Fibroblast of peridontal ligament (primary cell): Measurements from ENCODE around the gene CYBA.

Source experiments
- DNase-seq: peaks from one replicate; pipeline ENCODE4 v3.0.0-alpha.2; 2010; ENCODE audit errors: extremely low read depth

The CYBA gene

GRCh38 chr16:88650749-88651275 lies at the start of gene CYBA:
Gene CYBA, minus strand, starts transcription at chr16:88651053. Its CDS starts 40 bp downstream, at chr16:88651013.
- DNase-seq: peak; percentile 40

DNA sequence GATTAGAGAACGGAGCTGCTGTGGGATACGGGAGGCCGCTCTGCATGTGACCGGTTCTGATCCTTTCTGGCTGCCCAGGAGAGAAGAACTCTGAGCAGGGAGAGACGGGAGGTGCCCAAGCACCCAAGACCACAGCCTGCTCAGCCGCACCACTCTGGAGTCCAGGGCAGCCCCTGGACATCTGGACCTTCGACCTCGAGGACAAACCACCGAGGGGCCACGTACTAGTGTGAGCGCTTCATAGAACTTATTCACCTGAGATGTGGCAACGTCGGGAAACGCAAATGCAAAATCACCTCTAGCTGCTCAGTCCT lies 49.4 kb upstream of the CYBA start:
- no peak for DNase-seq

DNA sequence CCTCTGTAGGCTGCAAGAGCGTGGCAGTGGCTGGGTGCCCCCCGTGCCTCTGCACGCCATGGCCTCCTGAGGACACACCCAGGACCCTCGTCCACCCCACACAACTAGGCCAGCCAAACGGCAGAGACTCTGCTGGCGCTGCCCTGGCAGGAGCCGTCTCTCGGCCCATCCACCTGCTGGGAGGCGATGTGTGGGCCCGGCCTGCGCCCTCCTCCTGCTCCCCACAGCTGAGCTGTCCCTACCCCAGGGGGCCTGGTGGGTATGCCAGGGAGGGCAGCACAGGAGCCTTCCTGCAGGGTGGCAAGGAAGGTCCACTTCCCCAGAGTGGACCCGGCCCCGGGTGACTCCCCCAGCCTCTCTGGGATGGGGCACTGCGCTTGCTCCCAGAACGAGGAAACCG lies 48.3 kb upstream of the CYBA start:
- no peak for DNase-seq

DNA sequence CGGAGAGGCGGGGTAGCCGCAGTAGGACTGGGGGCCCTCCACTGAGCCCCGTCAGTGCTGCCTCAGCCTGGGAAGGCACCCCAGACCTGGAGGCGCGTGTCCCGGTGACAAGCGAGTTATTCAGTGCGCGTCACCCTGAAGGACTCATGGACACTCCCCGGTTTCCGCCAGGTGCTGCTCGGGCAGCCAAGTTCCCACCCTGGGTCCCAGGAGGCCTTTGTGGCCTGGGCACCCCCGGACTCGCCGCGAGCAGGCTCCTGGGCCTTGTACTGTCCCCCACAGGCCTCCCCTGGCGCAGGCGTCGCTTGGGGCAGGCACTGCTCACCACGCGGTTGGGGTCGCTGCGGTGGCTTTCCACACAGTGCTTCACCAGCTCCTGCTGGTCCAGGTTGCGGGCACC lies 47.8 kb upstream of the CYBA start:
- no peak for DNase-seq

DNA sequence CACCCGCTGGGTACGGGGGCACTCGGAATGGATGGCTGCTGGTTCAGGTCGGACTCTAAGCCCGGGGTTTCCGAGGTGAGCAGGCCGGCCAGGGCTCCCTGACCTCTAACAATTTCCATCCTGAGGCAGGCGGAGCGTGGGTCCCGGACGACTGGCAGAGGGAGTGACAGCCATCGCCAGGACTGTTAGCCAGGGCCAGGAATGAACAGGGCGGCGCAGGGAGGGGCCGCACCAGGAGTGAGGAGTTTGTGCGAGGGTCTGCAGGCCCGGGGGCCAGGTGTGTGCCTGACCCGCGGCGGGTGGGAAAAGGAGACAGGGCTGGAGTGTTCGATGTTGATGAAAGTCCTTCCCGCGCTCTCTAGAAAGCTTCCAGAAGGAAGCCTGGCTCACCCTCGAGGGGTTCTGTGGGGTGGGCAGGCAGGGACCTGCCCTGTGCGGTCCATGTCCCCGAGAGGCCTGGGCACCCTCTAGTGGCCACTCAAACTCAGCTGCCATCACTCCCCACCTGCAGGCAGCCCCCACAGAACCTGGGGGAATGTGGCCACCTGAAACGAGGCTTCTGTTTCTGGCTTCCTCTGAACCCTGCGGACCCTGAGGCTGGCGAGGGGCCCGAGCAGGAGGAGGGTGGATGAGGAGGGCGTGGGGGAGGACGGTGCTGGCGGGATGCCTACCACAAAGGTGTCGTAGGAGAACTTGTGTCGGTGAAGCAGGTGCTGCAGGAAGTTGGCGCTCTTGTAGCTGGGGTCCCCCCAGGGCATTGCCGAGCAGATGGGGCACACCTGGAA lies 47.2 kb upstream of the CYBA start:
- no peak for DNase-seq

- no peak for DNase-seq
Observed at GRCh38 chr16:88697116-88697830, 46.4 kb upstream of the CYBA start.

DNA sequence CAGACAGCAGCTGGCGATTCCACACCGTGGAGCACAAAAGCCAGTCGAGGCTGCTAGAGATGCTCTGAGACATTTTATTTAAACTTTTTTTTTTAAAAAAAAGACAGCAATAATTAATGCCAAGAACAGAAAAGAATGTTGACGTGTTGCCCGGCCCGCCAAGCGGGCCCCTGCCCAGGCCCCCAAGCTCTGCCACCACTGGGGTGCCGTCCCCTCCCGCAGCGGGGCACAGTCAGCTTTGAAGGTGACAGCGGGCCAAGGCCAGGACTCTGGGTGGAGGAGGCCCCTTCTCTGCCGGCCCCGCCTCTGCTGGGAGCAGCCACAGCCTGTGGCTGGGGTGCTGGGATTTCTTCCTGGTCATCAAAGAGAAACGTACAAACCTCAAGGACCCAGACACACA lies 45.6 kb upstream of the CYBA start:
- no peak for DNase-seq

DNA sequence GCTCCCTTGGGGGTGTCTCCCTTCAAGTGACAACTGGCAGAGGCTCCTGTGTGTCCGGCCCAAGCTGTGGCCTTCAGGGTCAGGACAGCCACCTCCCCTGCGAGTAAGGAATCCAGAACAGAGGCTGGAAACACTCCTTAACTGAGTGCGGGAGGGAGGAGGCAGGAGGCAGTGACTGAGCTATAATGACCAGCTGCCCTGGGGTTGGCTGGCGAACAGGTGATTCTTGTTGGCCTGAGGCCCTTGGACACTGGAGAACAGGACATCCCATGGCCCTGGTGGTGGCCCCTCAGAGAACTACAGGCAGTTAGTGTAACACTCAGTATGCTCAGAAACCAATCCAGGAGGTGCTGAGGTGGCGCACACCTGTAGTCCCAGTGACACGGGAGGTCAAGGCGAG lies 44.9 kb upstream of the CYBA start:
- no peak for DNase-seq

GRCh38 chr16:88695218-88695617 lies 44.4 kb upstream of the CYBA start:
- no peak for DNase-seq

GRCh38 chr16:88694221-88695087 lies 43.6 kb upstream of the CYBA start:
- no peak for DNase-seq

DNA sequence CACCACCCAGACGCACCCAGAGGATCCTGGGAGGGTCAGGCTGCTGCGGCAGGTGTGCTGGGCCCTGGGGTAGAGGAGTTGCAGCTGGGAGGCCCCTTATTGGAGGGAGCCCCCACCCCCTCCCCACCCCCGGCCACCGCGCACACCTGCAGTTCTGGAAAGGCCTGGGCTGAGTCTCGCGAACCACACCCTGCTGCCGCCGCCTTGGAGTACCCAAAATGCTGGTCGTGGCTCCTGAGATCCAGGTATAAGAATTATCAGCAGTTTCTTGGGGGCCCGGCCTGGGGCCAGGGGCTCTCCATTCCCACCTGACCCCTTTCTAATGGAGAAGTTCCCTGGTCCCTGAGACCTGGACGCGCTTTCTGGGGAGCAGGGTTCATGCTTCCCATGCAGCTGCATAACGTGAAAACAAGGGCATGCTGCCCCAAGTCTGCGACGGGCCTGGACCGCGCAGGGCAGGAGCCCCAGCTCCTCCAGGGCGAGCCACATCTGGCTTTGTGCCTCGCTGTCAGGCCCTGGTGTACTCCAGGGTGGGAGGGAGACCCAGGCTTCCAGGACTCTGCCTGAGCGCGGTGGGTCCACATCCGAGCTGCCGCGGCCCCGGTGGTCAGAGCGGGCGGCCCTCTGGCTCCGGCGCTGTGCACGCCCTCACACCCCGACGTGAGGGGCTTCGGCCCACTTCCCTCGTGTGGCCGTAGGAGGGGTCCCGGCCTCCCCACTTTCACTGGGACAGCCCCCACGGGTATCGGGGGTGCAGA lies 42.7 kb upstream of the CYBA start:
- no peak for DNase-seq

DNA sequence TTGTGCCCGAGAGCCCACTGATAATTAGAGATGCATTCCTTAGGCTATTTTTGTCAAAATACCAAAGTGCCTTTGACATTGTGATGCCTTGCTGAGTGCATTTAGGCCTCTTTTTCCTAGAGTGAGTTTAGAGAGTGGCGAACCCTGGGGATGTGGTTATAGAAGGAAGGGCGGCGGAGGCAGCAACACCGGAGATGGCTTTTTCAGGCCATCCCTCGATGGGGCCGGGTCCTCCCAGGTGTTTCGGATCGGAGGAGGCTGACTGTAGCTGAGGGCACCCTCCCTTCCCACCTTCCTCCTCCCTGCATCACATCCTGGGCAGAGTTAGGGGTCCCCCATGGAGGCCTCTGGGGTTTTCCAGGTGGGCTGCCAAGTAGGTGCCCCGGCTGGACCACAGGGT lies 42.0 kb upstream of the CYBA start:
- DNase-seq: no peak

- no peak for DNase-seq
Observed at GRCh38 chr16:88691924-88692560, 41.2 kb upstream of the CYBA start.

DNA sequence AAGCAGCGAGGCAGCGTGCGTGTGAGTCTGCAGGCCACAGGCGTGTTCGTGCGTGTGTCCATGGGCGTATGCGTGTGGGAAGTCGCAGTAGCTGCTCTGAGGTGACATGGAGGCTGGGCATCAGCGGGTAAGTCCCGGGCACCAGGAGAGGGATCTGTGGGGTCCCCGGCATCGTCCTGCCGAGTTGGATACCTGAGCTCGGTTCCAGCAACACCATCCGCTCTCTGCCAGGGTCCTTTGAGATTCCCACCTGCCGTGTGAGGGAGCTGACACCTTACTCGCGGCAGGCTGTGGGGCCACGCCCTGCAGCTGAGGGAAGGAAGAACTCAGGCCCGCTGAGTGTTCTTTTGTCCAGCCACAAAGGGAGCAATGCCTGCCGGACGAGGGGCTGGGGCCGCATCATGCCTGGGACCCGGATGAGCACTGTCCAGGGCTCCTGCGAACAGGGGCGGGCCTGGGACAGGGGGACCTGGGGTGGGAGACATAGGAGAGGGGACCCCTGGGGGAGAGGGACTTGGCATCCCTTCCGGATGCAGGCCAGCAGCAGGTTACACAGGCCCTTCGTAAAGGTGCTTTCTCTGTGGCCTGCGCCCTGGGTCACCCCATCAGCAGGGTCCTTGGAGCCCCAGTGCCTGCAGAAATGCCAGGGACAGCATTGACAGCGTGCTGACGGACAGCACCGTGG lies 40.4 kb upstream of the CYBA start:
- DNase-seq: no peak

DNA sequence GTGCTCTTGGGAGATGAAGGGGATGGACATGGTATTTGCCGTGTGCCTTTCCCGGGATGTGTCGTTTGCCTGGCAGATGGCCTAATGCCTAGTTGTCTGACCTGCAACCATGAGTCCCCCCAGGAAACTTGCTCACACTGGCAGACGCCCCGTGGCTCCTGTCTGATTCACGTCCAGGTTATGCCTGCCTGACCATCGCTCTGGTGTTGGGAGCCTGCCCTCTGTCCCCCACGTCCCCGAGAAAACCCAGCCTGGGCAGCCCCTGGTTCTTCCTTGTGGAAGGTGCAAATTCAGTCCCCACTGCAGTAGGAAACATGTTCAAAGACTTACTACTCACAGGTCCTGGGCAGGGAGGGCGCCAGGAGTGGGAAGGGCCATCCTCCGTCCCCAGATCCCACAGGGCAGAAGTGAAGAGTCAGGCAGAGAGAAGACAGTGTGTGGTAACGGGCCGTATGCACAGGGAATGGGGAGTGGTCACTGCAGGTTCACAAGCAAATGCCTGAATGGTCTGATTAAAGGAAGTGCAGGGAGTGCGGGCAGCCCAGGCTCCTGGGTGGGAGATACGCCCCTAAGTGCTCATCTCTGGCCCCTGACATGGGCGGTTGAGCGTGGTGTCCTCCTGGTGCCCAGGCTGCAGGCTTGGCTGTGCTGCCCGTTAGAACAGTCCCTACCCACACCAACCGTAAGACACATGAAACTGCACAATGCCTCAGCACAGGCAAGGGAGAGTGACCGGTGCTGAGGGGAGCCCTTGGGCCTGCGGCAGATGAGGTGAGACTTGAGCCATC lies 39.7 kb upstream of the CYBA start:
- no peak for DNase-seq

DNA sequence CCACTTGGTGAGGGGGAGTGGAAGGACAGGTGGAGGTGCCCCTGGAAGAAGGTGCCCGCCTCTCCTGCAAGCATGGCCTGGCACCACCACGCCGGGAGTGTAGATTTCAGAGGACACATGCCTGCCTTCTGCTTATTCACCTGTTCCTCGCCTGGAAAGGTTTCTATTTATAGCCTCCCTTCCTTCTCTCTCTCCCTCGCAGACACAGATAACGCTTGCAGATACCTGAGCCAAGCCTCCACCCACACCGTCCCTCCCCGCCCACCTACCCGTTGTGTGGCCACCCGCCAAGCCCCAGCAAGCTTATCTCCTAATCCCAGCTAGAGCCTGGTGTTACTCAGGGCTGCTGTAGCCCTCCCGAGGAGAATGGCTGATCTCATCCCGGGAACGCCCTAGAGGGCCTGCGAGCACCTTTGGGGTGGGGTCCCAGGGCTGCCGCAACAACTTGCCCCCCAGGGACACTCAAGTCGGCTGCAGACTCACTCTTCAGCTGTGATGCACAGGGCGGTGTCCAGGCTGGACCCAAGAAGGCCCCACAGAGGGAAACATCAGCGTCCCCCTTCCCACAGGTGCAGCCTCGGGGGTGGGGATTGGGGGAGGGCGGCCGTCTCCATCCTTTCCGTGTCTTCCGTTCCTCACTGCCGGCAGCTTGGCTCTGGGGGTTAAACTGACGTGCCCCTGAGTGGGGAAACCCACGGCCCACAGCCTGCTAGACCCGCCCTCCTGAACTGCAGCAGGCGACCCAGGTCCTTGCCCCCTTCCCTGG lies 37.3 kb upstream of the CYBA start:
- no peak for DNase-seq

DNA sequence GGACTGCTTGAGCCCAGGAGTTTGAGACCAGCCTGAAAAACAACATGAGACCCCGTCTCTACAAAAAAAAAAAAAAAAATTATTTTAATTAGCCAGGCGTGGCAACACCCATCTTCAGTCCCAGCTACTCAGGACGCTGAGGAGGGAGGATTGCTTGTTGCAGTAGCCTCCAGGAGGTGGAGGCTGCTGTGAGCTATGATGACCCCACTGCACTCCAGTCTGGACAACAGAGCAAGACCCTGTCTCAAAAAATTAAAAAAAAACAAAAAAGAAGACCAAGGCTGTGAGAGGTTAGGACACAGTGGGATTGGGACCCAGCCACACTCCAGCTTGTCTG lies 36.8 kb upstream of the CYBA start:
- DNase-seq: no peak

DNA sequence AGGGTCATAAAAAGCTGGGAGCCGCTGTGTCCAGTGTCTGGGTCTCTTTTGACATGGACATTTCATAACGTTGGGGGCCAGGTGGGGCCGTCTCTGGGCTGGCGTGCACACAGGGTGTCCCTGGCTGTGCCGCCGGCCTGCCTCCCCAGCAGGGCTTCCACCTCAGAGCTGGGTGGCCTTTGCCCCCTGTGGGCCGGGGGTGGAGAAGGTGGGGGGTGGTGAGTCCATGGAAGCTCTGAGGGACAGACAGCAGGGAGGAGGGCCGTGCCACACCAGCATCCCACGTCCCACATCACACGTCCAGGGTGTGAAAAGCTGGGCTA lies 36.4 kb upstream of the CYBA start:
- DNase-seq: no peak
